MCF 10A (cell line): Measurements from ENCODE around the gene WDPCP. TPM values are rescaled to one million over a fixed set of nuclear protein-coding genes. Genes with fewer than 3 reads are reported as not detected.
"Not testable (repeated sequence)": the region's sequence is repeated elsewhere in the genome, so short reads cannot be mapped to it uniquely, and the experiment has no call there.

ENCODE experiments used
- BruUV-seq: library from RNA; stranded (reverse); fragments of 400-500 nt; replicated peaks from 2 replicates; lab custom pipeline; 2021; lab: Mats Ljungman, UMichigan
- CTCF ChIA-PET: fragments of 300-600 bp; sonication (Branson Sonifier 250); formaldehyde crosslinking; extraction: SDS; loops from one replicate; lab custom pipeline; 2021; ENCODE audit warnings: antibody characterized with exemption, inconsistent platforms; lab: Yijun Ruan, JAX
- POLR2A ChIA-PET: fragments of 300-600, 350-650 bp; sonication (Branson Sonifier 250); formaldehyde crosslinking; extraction: SDS; loops from one replicate; lab custom pipeline; 2020; ENCODE audit warnings: antibody characterized with exemption, inconsistent platforms; lab: Yijun Ruan, JAX
- DNase-seq: peaks from one replicate; pipeline ENCODE4 v3.0.0-alpha.2; 2018; ENCODE audit not compliant: unreplicated experiment
- H3K27ac Mint-ChIP-seq: one replicate; pipeline ENCODE4 v1.8.0; 2022; ENCODE audit warnings: mild to moderate bottlenecking, low read depth, mixed read lengths; ENCODE audit not compliant: unreplicated experiment
- H3K27me3 Mint-ChIP-seq: one replicate; pipeline ENCODE4 v1.8.0; 2022; ENCODE audit warnings: mixed read lengths; ENCODE audit not compliant: insufficient read depth, unreplicated experiment
- H3K36me3 Mint-ChIP-seq: one replicate; pipeline ENCODE4 v1.8.0; 2022; ENCODE audit warnings: mild to moderate bottlenecking, moderate library complexity, mixed read lengths; ENCODE audit not compliant: insufficient read depth, unreplicated experiment
- H3K4me1 Mint-ChIP-seq: one replicate; pipeline ENCODE4 v1.8.0; 2022; ENCODE audit warnings: mixed read lengths; ENCODE audit not compliant: insufficient read depth, unreplicated experiment
- H3K4me3 Mint-ChIP-seq: one replicate; pipeline ENCODE4 v1.8.0; 2022; ENCODE audit warnings: mild to moderate bottlenecking, moderate library complexity, mixed read lengths; ENCODE audit not compliant: unreplicated experiment
- H3K9me3 Mint-ChIP-seq: one replicate; pipeline ENCODE4 v1.8.0; 2022; ENCODE audit warnings: mixed read lengths; ENCODE audit not compliant: unreplicated experiment
- CTCF ChIP-seq: fragments of 200-600 bp; IDR thresholded peaks from one replicate; pipeline ENCODE4 v1.8.0; 2022; ENCODE audit warnings: antibody characterized with exemption, mild to moderate bottlenecking; ENCODE audit not compliant: unreplicated experiment
- intact Hi-C: fragments of 100-400 bp; cut with micrococcal nuclease; formaldehyde crosslinking; loops from 2 replicates; pipeline ENCODE4 v1.14.1; 2022
- total RNA-seq: library from RNA; stranded (reverse); gene quantifications from 2 replicates; pipeline ENCODE4 v1.2.3, GENCODE V29; 2022

WDPCP gene
- total RNA-seq, 1 experiment from 2014 or later: 6.9 TPM

DNA sequence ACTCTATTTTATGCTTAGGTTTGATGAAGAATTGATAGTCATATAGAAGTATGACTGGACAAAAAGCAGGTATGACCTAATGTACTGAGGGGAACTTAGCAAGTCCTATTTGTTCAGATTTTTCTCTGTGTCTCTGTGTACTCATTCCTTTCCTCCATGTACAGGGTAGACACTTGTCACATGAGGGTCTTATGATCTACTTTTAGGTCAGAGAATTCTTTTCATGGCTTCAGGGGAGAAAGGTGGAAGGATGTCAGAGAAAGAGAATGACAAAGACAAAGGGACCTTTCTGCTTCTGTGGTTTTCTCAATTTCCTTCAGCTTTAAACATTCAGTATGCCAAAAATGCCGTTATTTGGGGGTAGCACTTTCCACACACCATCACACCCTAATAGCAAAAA lies 181.6 kb downstream of the WDPCP start:
- Mint-ChIP-seq H3K4me3 (no peak overlapping the region), H3K36me3 (no peaks in the 10 kb centered on the region), H3K27ac (no peak overlapping the region), H3K9me3 (no peaks in the 10 kb centered on the region), H3K27me3 (no peaks in the 10 kb centered on the region), H3K4me1 (no peaks in the 10 kb centered on the region)
- ChIA-PET CTCF (interaction anchor here (1.0 kb wide), 1 partner anchor 37 kb away, joined by 3 read pairs; no protein-coding TSS in a partner anchor), POLR2A (interaction anchor here (0.6 to 0.7 kb wide), 2 partner anchors 68 to 108 kb away, joined by 3 to 4 read pairs; no protein-coding TSS in a partner anchor)
- no peak for DNase-seq
- no TSS peak for BruUV-seq
- intact Hi-C loops: no loop called here
- no peak for TF ChIP-seq CTCF

GRCh38 chr2:63403820-63404219 lies 184.5 kb downstream of the WDPCP start:
- no peak for TF ChIP-seq CTCF
- intact Hi-C loops: no loop called here
- ChIA-PET POLR2A (interaction anchor here (0.6 to 0.7 kb wide), 2 partner anchors 60 to 241 kb away, joined by 3 read pairs; no protein-coding TSS in a partner anchor), CTCF (no interaction called here)
- H3K4me1 Mint-ChIP-seq: no peaks in the 10 kb centered on the region
- no peak overlapping the region for H3K27ac Mint-ChIP-seq
- no TSS peak for BruUV-seq
- no peaks in the 10 kb centered on the region for H3K9me3 Mint-ChIP-seq
- DNase-seq: no peak
- H3K4me3 Mint-ChIP-seq: no peak overlapping the region
- H3K36me3 Mint-ChIP-seq: no peaks in the 10 kb centered on the region
- H3K27me3 Mint-ChIP-seq: no peaks in the 10 kb centered on the region

- POLR2A ChIA-PET, H3K27ac Mint-ChIP-seq, CTCF ChIA-PET, H3K36me3 Mint-ChIP-seq, DNase-seq, H3K27me3 Mint-ChIP-seq, BruUV-seq, H3K4me3 Mint-ChIP-seq, H3K9me3 Mint-ChIP-seq, intact Hi-C loops, H3K4me1 Mint-ChIP-seq: not testable (repeated sequence)
Observed at GRCh38 chr2:63402889-63403288, 185.4 kb downstream of the WDPCP start.

DNA sequence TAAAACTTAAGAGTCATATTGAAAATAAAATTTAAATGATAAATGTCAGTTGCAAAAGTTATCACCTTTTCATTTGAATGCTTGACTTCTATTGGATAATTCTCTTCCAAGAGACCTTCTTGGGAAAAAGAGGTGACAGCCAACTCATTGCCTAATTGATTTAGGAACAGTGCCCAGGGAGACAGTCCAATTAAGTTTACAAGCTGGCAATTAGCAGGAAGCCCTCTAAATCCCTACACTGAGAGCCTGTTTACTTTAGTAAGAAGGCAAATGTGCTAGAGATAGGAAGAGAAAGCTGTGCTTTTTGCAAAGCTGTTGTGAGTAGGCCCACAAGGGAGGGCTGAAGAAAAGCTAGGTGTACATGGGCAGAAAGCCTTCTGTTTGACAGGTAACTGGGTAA lies 189.1 kb downstream of the WDPCP start:
- TF ChIP-seq CTCF: no peak
- intact Hi-C loops: no loop called here
- Mint-ChIP-seq H3K4me1 (no peaks in the 10 kb centered on the region), H3K27me3 (no peaks in the 10 kb centered on the region), H3K4me3 (no peak overlapping the region), H3K9me3 (no peaks in the 10 kb centered on the region), H3K36me3 (no peaks in the 10 kb centered on the region), H3K27ac (no peak overlapping the region)
- ChIA-PET POLR2A (no interaction called here), CTCF (interaction anchor here (0.6 kb wide), 1 partner anchor 105 kb away, joined by 3 read pairs; no protein-coding TSS in a partner anchor)
- no TSS peak for BruUV-seq
- no peak for DNase-seq

- Mint-ChIP-seq H3K4me3 (no peak overlapping the region), H3K9me3 (no peaks in the 10 kb centered on the region), H3K27me3 (no peaks in the 10 kb centered on the region), H3K36me3 (no peaks in the 10 kb centered on the region), H3K4me1 (peaks cover 9% of the 10 kb centered on the region), H3K27ac (no peak overlapping the region)
- no TSS peak for BruUV-seq
- no peak for TF ChIP-seq CTCF
- ChIA-PET POLR2A (interaction anchor here (0.5 kb wide), 1 partner anchor 22 kb away, joined by 4 read pairs; no protein-coding TSS in a partner anchor), CTCF (interaction anchor here (0.7 kb wide), 1 partner anchor 8 kb away, joined by 3 read pairs; no protein-coding TSS in a partner anchor)
- intact Hi-C loops: no loop called here
- DNase-seq: no peak
Observed at GRCh38 chr2:63379451-63379850, 208.8 kb downstream of the WDPCP start.
